Left ventricle myocardium inferior (tissue), 1 donor: ENCODE measurements around the gene LMF2. TPM values are rescaled to one million over a fixed set of nuclear protein-coding genes. Genes with fewer than 3 reads are reported as not detected.

Source experiments
- DNase-seq: peaks from one replicate; pipeline ENCODE4 v3.0.0-alpha.2; 2020
- H3K27ac ChIP-seq: fragments of 200-600 bp; replicated peaks from 2 replicates; pipeline ENCODE4 v1.8.0; 2021
- H3K27me3 ChIP-seq: fragments of 200-600 bp; 2 replicates; pipeline ENCODE4 v1.8.0; 2021; ENCODE audit warnings: low read depth
- H3K36me3 ChIP-seq: fragments of 200-600 bp; 2 replicates; pipeline ENCODE4 v1.8.0; 2021
- H3K4me1 ChIP-seq: fragments of 200-600 bp; 2 replicates; pipeline ENCODE4 v1.8.0; 2021
- H3K4me3 ChIP-seq: fragments of 200-600 bp; 2 replicates; pipeline ENCODE4 v1.8.0; 2021; ENCODE audit warnings: mild to moderate bottlenecking, moderate library complexity
- H3K9me3 ChIP-seq: fragments of 200-600 bp; replicated peaks from 2 replicates; pipeline ENCODE4 v1.8.0; 2021
- intact Hi-C: fragments of 100-400 bp; cut with micrococcal nuclease; formaldehyde crosslinking; loops from one replicate; pipeline ENCODE4 v1.11.0; 2022
- total RNA-seq: library from RNA; stranded (reverse); fragmentation: NEBNext Ultra II Directional; extraction: Animal tissue kit (Norgen Biotek cat#: 25700); gene quantifications from one replicate; pipeline ENCODE4 v1.2.1, GENCODE V29; 2021
- TF ChIP-seq, protein P1 (sequence below): fragments of 200-600 bp; IDR thresholded peaks from 2 replicates; pipeline ENCODE4 v1.8.0; 2021; ENCODE audit warnings: antibody characterized with exemption, mild to moderate bottlenecking, borderline replicate concordance
- donor health status: DM: no; HTN: yes; CAD: no; lungs with severe emphysema.

LMF2 gene
- total RNA-seq, 1 donor from 2014 or later, result 23.4 TPM

DNA sequence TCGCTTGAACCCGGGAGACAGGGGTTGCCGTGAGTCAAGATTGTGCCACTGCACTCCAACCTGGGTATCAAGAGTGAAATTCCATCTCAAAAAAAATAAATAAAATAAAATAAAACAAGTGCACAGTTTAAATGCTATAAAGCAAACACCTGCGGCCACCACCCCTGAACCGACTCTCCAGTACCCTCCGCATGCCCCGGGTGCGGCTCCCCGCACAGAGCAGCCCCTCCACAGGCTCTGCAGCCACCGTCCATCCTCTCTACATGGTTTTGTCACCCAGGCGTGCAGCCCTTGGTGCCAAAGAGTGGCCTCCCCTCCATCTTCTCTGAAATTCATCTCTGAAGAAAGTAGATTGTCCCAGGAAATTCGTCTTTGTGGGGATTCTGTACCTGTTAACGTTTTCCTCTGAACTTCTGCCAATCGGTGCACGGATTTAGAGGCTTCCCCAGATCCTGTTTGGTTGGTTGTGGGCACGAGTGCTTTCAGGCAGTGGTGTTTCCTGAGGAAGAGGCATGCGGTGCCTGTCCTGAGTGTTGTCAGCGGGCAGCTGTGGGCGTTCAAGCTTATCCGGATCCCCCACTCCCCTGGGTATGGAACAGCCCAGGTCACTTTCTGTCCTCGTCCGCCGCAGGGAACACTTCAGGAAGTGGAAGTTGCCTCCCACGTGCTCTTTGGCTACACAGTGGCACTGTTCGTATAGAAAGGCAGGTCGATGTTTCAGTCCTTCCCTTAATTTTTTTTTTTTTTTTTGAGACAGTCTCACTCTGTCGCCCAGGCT, 16.8 kb downstream of the LMF2 start:
- Histone ChIP-seq H3K27ac (no peak overlapping the region), H3K4me1 (no peaks in the 10 kb centered on the region), H3K27me3 (peaks cover 39% of the 10 kb centered on the region), H3K9me3 (no peaks in the 10 kb centered on the region), H3K4me3 (no peak overlapping the region), H3K36me3 (no peaks in the 10 kb centered on the region)
- intact Hi-C loops, result no loop called here
- no peak for DNase-seq
- TF ChIP-seq, protein P1, sequence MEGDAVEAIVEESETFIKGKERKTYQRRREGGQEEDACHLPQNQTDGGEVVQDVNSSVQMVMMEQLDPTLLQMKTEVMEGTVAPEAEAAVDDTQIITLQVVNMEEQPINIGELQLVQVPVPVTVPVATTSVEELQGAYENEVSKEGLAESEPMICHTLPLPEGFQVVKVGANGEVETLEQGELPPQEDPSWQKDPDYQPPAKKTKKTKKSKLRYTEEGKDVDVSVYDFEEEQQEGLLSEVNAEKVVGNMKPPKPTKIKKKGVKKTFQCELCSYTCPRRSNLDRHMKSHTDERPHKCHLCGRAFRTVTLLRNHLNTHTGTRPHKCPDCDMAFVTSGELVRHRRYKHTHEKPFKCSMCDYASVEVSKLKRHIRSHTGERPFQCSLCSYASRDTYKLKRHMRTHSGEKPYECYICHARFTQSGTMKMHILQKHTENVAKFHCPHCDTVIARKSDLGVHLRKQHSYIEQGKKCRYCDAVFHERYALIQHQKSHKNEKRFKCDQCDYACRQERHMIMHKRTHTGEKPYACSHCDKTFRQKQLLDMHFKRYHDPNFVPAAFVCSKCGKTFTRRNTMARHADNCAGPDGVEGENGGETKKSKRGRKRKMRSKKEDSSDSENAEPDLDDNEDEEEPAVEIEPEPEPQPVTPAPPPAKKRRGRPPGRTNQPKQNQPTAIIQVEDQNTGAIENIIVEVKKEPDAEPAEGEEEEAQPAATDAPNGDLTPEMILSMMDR, result no peak

GRCh38 chr22:50489363-50490243, 17.9 kb downstream of the LMF2 start:
- intact Hi-C loops, result no loop called here
- Histone ChIP-seq H3K36me3 (no peaks in the 10 kb centered on the region), H3K27ac (no peak overlapping the region), H3K4me1 (no peaks in the 10 kb centered on the region), H3K4me3 (no peak overlapping the region), H3K27me3 (peaks cover 50% of the 10 kb centered on the region), H3K9me3 (no peaks in the 10 kb centered on the region)
- TF ChIP-seq, protein P1, result no peak
- no peak for DNase-seq

DNA sequence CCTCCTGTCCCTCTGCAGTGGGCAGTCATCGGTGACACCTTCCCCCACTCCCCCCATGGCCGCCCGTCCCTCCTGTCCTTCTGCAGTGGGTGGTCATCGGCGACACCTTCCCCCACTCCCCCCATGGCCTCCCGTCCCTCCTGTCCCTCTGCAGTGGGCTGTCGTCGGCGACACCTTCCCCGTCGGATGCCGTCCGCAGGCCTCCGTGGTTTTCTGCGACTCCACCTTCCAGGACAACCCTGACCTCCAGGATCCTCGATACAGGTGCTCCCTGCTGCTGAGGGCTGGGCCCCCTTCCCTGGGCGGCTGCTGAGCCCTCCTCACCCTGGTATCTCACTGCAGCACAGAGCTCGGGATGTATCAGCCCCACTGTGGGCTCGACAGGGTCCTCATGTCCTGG, 18.6 kb downstream of the LMF2 start:
- Histone ChIP-seq H3K4me1 (no peaks in the 10 kb centered on the region), H3K27ac (no peak overlapping the region), H3K36me3 (no peaks in the 10 kb centered on the region), H3K27me3 (peaks cover 58% of the 10 kb centered on the region), H3K4me3 (no peak overlapping the region), H3K9me3 (no peaks in the 10 kb centered on the region)
- TF ChIP-seq, protein P1, result no peak
- intact Hi-C loops, result no loop called here
- no peak for DNase-seq

GRCh38 chr22:50488006-50488677, 19.4 kb downstream of the LMF2 start:
- Histone ChIP-seq H3K4me3 (no peak overlapping the region), H3K4me1 (no peaks in the 10 kb centered on the region), H3K27ac (no peak overlapping the region), H3K36me3 (no peaks in the 10 kb centered on the region), H3K9me3 (no peaks in the 10 kb centered on the region), H3K27me3 (peaks cover 65% of the 10 kb centered on the region)
- TF ChIP-seq, protein P1, result no peak
- DNase-seq, result no peak
- intact Hi-C loops, result no loop called here

GRCh38 chr22:50487290-50488005, 20.1 kb downstream of the LMF2 start:
- TF ChIP-seq, protein P1, result no peak
- Histone ChIP-seq H3K4me1 (no peaks in the 10 kb centered on the region), H3K27me3 (peaks cover 72% of the 10 kb centered on the region)

More at GRCh38 chr22:50487290-50488005, 20.1 kb downstream of the LMF2 start:
- Histone ChIP-seq H3K9me3 (no peaks in the 10 kb centered on the region), H3K27ac (no peak overlapping the region), H3K36me3 (no peaks in the 10 kb centered on the region), H3K4me3 (no peak overlapping the region)
- intact Hi-C loops, result no loop called here
- DNase-seq, result no peak
